Pancreas (tissue), 10 donors: Measurements from ENCODE around the gene BCAS3. TPM values are rescaled to one million over a fixed set of nuclear protein-coding genes. Genes with fewer than 3 reads are reported as not detected.

Source experiments
- ATAC-seq, 4 donors: fragments of 200-7000 bp; cut with Tn5 transposase; one replicate each; pipeline versions ENCODE4 v1.8.0 to v1.9.1; 2020; ENCODE audit warnings: mild to moderate bottlenecking in 4 of 4, moderate library complexity in 4 of 4
- DNase-seq, 6 donors: peaks; one replicate each; pipeline ENCODE4 v3.0.0-alpha.2; 2020
- FAIRE-seq: peaks from 2 replicates; lab custom pipeline; 2012; peaks lifted over from hg19 to GRCh38; lab: Jason Lieb, UNC
- H3K27ac ChIP-seq, 4 donors: fragments of 200-600 bp; sonication (generic); 1 replicate in 3 of 4; 2 replicates in 1 of 4; pipeline versions ENCODE4 v1.5.0 to v1.8.0; 2020
- H3K27me3 ChIP-seq, 4 donors: fragments of 200-600 bp; one replicate each; pipeline ENCODE4 v1.8.0; 2021
- H3K36me3 ChIP-seq, 3 donors: fragments of 200-600 bp; sonication (generic) in 1 of 3; one replicate each; pipeline versions ENCODE4 v1.5.0 to v1.8.0; 2020 to 2021
- H3K4me1 ChIP-seq, 3 donors: fragments of 200-600 bp; one replicate each; pipeline ENCODE4 v1.8.0; 2021
- H3K4me3 ChIP-seq, 4 donors: fragments of 200-600 bp; sonication (generic) in 2 of 4; one replicate each; pipeline versions ENCODE4 v1.5.0 to v1.8.0; 2020 to 2021
- H3K9me3 ChIP-seq, 4 donors: fragments of 200-600 bp; one replicate each; pipeline ENCODE4 v1.8.0; 2021
- WGBS, 2 donors: extraction: QIAGEN DNeasy Blood & Tissue Kit; methylation state at CpG; one replicate each; pipeline ENCODE4 v1.1.7; 2013; 5-methylcytosine and 5-hydroxymethylcytosine counted together
- intact Hi-C, 3 donors: fragments of 100-400 bp; cut with DNase I; formaldehyde crosslinking; loops; one replicate each; pipeline versions ENCODE4 v1.11.1 to v1.14.2; 2022
- polyA plus RNA-seq, 2 donors: library from polyadenylated mRNA; stranded (reverse); fragments of 200-250 nt; gene quantifications; one replicate each; pipeline ENCODE4 v1.2.3, GENCODE V29; 2013
- total RNA-seq, 6 donors: library from RNA; stranded (reverse); fragmentation: NEBNext Ultra II Directional in 4 of 6; extraction: Animal tissue kit (Norgen Biotek cat#: 25700) in 4 of 6; gene quantifications; one replicate each; pipeline versions ENCODE4 v1.2.1 to v1.2.4, GENCODE V29; 2021 to 2023
- TF ChIP-seq, protein P1 (sequence below), 4 donors: fragments of 200-600 bp; sonication (generic) in 3 of 4; IDR thresholded peaks; one replicate each; pipeline versions ENCODE4 v1.5.0 to v1.8.0; 2021; ENCODE audit warnings: antibody characterized with exemption in 4 of 4
- donor health status: healthy with polysubstance abuse.
- donor health status: DM: no; HTN: no; CAD: no; lungs with moderate emphysema.
- donor health status: DM: no; HTN: no; CAD: no.
- donor health status: control.
- donor health status: control.
- donor health status: Bipolar disorder and iron deficiency.
- donor health status: DM: yes; HTN: yes; CAD: no.
- donor health status: DM: no; HTN: no; CAD: no.
- donor health status: DM: no; HTN: no; CAD: no.
- donor health status: DM: yes; HTN: yes; CAD: no.

The BCAS3 gene
- total and polyA plus RNA-seq, 8 donors = 4.6 to 27.7 (median 13.2) TPM

DNA sequence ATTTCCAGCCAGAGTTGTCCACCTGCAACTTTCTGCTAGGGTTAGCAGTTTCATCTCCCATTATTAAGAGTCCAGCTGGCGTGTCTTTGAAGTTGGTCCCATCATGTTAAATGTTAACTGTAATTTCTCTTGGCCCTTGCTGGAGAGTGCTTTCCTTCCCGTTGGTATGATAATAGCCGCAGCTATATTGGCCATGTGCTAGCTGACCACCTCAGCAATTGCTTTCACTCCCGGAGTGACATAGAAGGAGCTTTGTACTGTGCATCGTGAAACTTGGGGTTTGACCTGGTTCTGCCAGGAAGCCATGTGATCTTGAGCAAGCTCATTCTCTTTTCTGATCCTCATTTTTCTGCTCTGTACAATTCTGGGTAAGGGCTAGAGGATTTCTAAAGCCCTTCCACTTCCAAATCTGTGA, 641.0 kb downstream of the BCAS3 start:
- Histone ChIP-seq H3K9me3 (no peaks in the 10 kb centered on the region), H3K36me3 (no peaks in the 10 kb centered on the region), H3K27me3 (no peaks in the 10 kb centered on the region), H3K27ac (no peak overlapping the region), H3K4me3 (no peak overlapping the region), H3K4me1 (no peaks in the 10 kb centered on the region)
- 73 to 74% methylated on average over 5 of the region's 5 CpGs for WGBS, 2 donors
- TF ChIP-seq, protein P1, sequence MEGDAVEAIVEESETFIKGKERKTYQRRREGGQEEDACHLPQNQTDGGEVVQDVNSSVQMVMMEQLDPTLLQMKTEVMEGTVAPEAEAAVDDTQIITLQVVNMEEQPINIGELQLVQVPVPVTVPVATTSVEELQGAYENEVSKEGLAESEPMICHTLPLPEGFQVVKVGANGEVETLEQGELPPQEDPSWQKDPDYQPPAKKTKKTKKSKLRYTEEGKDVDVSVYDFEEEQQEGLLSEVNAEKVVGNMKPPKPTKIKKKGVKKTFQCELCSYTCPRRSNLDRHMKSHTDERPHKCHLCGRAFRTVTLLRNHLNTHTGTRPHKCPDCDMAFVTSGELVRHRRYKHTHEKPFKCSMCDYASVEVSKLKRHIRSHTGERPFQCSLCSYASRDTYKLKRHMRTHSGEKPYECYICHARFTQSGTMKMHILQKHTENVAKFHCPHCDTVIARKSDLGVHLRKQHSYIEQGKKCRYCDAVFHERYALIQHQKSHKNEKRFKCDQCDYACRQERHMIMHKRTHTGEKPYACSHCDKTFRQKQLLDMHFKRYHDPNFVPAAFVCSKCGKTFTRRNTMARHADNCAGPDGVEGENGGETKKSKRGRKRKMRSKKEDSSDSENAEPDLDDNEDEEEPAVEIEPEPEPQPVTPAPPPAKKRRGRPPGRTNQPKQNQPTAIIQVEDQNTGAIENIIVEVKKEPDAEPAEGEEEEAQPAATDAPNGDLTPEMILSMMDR (IDR thresholded peaks at IDR 0.05) = no peak
- ATAC-seq (peak in 1 of 4 donors; percentile 30), DNase-seq (no peak), FAIRE-seq (no peak)
- intact Hi-C loops = no loop called here

DNA sequence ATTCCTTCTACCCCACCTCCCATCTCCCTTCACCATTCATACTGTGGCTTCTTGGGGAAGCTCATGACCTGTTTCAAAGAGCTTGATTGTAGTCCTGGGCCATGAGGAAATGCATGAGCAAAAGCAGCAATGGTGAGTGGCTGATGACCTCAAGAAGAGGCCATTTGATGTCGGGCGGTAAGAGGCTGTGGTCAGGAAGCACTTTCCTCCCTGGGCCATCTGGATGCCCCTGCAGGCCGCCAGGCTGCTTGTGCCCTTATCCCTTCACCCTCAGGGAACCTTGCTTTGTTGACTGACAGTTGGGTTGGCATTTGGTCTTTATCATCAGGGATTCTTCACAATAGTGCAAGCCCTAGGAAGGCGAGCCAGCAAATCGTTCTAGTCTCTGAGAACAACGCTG, 643.7 kb downstream of the BCAS3 start:
- no peak overlapping the region for H3K27ac ChIP-seq

DNA sequence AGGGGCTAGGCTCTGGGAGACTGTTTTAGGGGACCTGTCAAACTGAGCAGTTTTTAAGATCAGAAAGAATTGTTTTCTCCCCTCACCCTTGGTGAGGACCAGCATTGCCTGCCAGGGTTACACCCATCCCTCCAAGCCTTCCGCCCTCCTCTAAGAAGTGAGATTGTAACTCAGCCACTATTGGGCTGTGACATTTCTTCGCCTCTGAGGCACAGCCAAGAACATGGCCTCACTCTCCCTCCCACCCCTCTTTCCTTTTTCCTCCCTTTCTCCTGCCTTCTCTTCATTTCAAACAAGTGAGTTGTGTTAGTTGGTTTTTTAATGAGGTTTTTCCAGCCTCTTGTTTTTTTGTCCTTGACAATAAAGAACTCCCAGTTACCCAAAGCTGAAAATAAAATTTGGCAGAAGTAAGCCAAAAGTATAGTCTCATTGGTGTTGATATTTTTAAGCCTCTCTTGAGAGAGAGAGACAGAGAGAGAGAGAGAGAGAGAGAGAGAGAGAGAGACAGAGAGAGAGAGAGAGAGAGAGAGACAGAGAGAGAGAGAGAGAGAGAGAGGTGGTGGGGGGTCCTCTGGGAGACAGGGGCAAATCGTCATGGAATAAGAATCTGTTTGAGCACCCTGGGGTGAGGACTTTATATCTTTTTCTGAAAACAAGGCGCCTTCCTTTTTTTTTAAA, 644.8 kb downstream of the BCAS3 start:
- Histone ChIP-seq H3K4me3 (no peak overlapping the region), H3K9me3 (no peaks in the 10 kb centered on the region), H3K36me3 (no peaks in the 10 kb centered on the region), H3K27ac (no peak overlapping the region), H3K4me1 (no peaks in the 10 kb centered on the region), H3K27me3 (no peaks in the 10 kb centered on the region)
- TF ChIP-seq, protein P1 (IDR thresholded peaks at IDR 0.05) = no peak
- WGBS, 2 donors = 84 to 92% methylated on average over 4 of the region's 4 CpGs
- intact Hi-C loops = no loop called here
- ATAC-seq (no peak), DNase-seq (no peak), FAIRE-seq (no peak)

More for the DNA sequence above, 643.7 kb downstream of the BCAS3 start:
- no peak overlapping the region for H3K4me3 ChIP-seq
- ATAC-seq (no peak), FAIRE-seq (no peak), DNase-seq (no peak)
- TF ChIP-seq, protein P1 (IDR thresholded peaks at IDR 0.05) = no peak
- no peaks in the 10 kb centered on the region for H3K36me3 ChIP-seq
- no peaks in the 10 kb centered on the region for H3K9me3 ChIP-seq
- intact Hi-C loops = no loop called here
- no peaks in the 10 kb centered on the region for H3K4me1 ChIP-seq
- 96 to 97% methylated on average over 6 of the region's 6 CpGs for WGBS, 2 donors
- no peaks in the 10 kb centered on the region for H3K27me3 ChIP-seq

DNA sequence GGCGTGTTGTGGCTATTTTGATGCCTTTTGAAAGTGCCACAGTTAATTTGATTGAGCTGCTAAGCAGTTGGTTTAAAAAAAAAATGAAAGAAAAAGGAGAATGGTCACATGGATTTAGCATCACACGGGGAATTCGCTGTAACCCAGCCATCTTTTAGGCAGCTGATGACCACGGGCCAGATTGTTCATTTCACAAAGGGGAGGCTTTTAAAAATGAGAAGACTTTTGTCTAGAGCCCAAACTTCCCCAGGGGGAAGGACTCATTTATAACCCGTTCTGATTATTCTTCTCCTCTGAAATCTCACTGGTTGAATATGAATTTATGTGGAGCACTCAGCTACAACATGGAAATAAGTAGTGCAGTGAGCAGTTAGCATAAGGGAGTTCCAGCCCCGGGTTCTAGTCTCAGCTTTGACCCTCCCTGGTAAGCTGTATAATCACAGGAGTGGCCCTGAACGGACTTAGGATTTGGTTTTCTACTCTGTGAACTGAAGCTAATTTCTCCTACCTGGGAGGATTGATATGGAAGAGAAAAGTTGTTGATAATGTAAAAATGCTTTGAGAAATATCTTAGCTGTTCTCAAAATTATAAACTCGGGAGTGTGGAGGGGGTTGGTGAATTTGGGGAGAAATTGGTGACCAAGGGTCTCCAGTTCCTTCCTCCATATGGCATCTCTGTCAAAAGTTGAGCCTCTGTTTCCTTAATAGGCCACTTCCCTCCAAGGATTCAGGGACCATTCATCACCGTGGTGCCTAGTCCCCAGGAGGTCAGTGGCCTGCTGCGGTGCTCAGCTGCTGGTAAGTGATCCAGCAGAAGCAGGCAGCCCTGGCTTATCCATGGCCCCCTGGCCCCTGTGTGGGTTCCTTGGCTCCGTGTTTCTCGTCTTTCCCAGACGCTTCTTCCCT, 645.6 kb downstream of the BCAS3 start:
- TF ChIP-seq, protein P1 (IDR thresholded peaks at IDR 0.05) = no peak
- Histone ChIP-seq H3K36me3 (no peaks in the 10 kb centered on the region), H3K4me3 (no peak overlapping the region), H3K27ac (no peak overlapping the region), H3K4me1 (no peaks in the 10 kb centered on the region), H3K9me3 (no peaks in the 10 kb centered on the region), H3K27me3 (no peaks in the 10 kb centered on the region)
- 81 to 89% methylated on average over 13 of the region's 13 CpGs for WGBS, 2 donors
- DNase-seq (no peak), ATAC-seq (peak in 1 of 4 donors; percentile 19), FAIRE-seq (no peak)
- intact Hi-C loops = no loop called here
